Measurements from ENCODE around the gene PRSS8.
"Not testable (repeated sequence)": the region's sequence is repeated elsewhere in the genome, so short reads cannot be mapped to it uniquely, and the experiment has no call there.

DNA sequence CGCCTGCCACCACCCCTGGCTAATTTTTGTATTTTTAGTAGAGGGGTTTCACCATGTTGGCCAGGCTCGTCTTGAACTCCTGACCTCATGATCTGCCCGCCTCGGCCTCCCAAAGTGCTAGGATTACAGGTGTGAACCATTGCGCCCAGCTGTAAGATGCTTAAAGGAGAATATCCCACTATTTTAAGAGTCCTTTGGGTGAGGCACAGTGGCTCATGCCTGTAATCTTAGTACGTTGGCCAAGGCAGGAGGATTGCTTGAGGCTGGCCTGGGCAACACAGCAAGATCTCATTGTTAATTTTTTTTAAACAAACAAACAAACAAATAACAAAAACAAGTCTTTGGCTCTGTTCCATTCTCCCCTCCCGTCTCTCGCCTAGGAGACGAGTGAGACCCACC is 5.5 kb upstream of the PRSS8 start:
- TF ChIP-seq CTCF (conservative IDR thresholded peaks at IDR 0.05); ZFX (IDR thresholded peaks at IDR 0.05): not testable (repeated sequence)

All from C4-2B (cell line).